Ovary (tissue), 3 donors: ENCODE data around the gene SPAG9.

ENCODE experiments used
- CTCF ChIP-seq, 3 donors: fragments of 450-650 bp in 2 of 3; fragments of 200-600 bp in 1 of 3; IDR thresholded peaks; one replicate each; pipeline versions ENCODE4 v1.5.1 to v1.8.0; 2016 to 2022; ENCODE audit warnings: antibody characterized with exemption in 3 of 3, mild to moderate bottlenecking in 1 of 3
- EP300 ChIP-seq: sonication (generic); formaldehyde crosslinking; IDR thresholded peaks from one replicate; pipeline ENCODE4 v1.6.1; 2017; ENCODE audit warnings: antibody characterized with exemption
- POLR2A ChIP-seq: fragments of 450-650 bp; IDR thresholded peaks from one replicate; pipeline ENCODE4 v1.6.1; 2017; ENCODE audit warnings: antibody characterized with exemption, mild to moderate bottlenecking, moderate library complexity
- donor health status: DM: no; HTN: no; CAD: no.

DNA sequence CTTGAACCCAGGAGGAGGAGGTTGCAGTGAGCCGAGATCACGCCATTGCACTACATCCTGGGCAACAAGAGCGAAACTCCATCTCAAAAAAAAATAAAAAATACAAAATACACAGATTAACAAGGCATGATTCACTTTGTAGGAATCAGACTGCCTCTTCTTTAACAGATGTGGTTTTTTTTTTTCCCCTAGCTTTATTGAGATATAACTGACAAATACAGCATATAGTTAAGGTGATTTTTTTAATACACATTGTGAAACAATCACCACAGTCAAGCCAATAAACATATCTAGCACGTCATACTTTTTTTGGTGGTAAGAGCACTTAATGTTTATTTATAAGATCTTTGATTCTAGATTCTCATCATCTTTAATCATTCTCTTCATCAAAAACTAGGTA, 87.8 kb downstream of the SPAG9 start:
- no peak for TF ChIP-seq CTCF (IDR thresholded peaks at IDR 0.05)
- no peak for TF ChIP-seq POLR2A
- TF ChIP-seq EP300 = no peak
